H9 (cell line): ENCODE data around the gene UNK. TPM values are rescaled to one million over a fixed set of nuclear protein-coding genes. Genes with fewer than 3 reads are reported as not detected.

Source experiments
- DNase-seq: peaks from one replicate; pipeline ENCODE4 v3.0.0-alpha.2; 2017
- H2AFZ ChIP-seq: one replicate; pipeline ENCODE4 v1.6.1; 2013; ENCODE audit warnings: mild to moderate bottlenecking, low read length, control low read depth, moderate library complexity
- H2AK5ac ChIP-seq: 2 replicates; pipeline ENCODE4 v1.6.1; 2013; ENCODE audit warnings: low read length, control low read depth, mixed read lengths; ENCODE audit not compliant: insufficient read length
- H2BK120ac ChIP-seq: one replicate; pipeline ENCODE4 v1.6.1; 2013; ENCODE audit warnings: low read depth, mild to moderate bottlenecking, low read length, control low read depth, inconsistent platforms; ENCODE audit not compliant: poor library complexity, severe bottlenecking
- H2BK12ac ChIP-seq: 2 replicates; pipeline ENCODE4 v1.6.1; 2013; ENCODE audit warnings: low read length, control low read depth, mixed read lengths, low read depth; ENCODE audit not compliant: insufficient read length
- H2BK15ac ChIP-seq: 2 replicates; pipeline ENCODE4 v1.6.1; 2013; ENCODE audit warnings: low read depth, low read length, control low read depth
- H2BK20ac ChIP-seq: one replicate; pipeline ENCODE4 v1.6.1; 2013; ENCODE audit warnings: low read depth, mild to moderate bottlenecking, low read length, control low read depth, inconsistent platforms; ENCODE audit not compliant: poor library complexity, severe bottlenecking
- H2BK5ac ChIP-seq: 2 replicates; pipeline ENCODE4 v1.6.1; 2013; ENCODE audit warnings: low read length, control low read depth, mixed read lengths; ENCODE audit not compliant: insufficient read length
- H3K14ac ChIP-seq: 2 replicates; pipeline ENCODE4 v1.6.1; 2013; ENCODE audit warnings: low read length, control low read depth; ENCODE audit not compliant: insufficient read depth
- H3K18ac ChIP-seq: 2 replicates; pipeline ENCODE4 v1.6.1; 2013; ENCODE audit warnings: low read depth, mild to moderate bottlenecking, mixed read lengths, low read length, control low read depth; ENCODE audit not compliant: insufficient read length
- H3K23ac ChIP-seq: 2 replicates; pipeline ENCODE4 v1.6.1; 2013; ENCODE audit warnings: low read length, control low read depth, mixed read lengths, low read depth; ENCODE audit not compliant: insufficient read length
- H3K23me2 ChIP-seq: 2 replicates; pipeline ENCODE4 v1.6.1; 2013; ENCODE audit warnings: low read depth, mild to moderate bottlenecking, mixed read lengths, low read length, control low read depth; ENCODE audit not compliant: insufficient read length, poor library complexity, severe bottlenecking
- H3K27ac ChIP-seq: 2 replicates; pipeline ENCODE4 v1.5.1; 2013; ENCODE audit warnings: low read length, control low read depth, mixed read lengths, low read depth; ENCODE audit not compliant: insufficient read length
- H3K27me3 ChIP-seq: 2 replicates; pipeline ENCODE4 v1.6.1; 2013; ENCODE audit warnings: low read length, control low read depth, inconsistent platforms; ENCODE audit not compliant: insufficient read depth
- H3K4ac ChIP-seq: 2 replicates; pipeline ENCODE4 v1.6.1; 2013; ENCODE audit warnings: low read depth, mild to moderate bottlenecking, control low read depth, inconsistent platforms, low read length, moderate library complexity
- H3K4me1 ChIP-seq: 2 replicates; pipeline ENCODE4 v1.6.1; 2013; ENCODE audit warnings: low read length, control low read depth, inconsistent platforms; ENCODE audit not compliant: insufficient read depth
- H3K4me2 ChIP-seq: 2 replicates; pipeline ENCODE4 v1.6.1; 2013; ENCODE audit warnings: low read length, control low read depth, mixed read lengths; ENCODE audit not compliant: insufficient read length, insufficient read depth
- H3K56ac ChIP-seq: 2 replicates; pipeline ENCODE4 v1.6.1; 2013; ENCODE audit warnings: low read depth, mild to moderate bottlenecking, mixed read lengths, low read length, control low read depth; ENCODE audit not compliant: insufficient read length
- H3K79me1 ChIP-seq: 2 replicates; pipeline ENCODE4 v1.6.1; 2013; ENCODE audit warnings: low read depth, mild to moderate bottlenecking, moderate library complexity, low read length, control low read depth, inconsistent platforms; ENCODE audit not compliant: insufficient read depth, poor library complexity, severe bottlenecking
- H3K79me2 ChIP-seq: 2 replicates; pipeline ENCODE4 v1.6.1; 2013; ENCODE audit warnings: low read length, control low read depth, inconsistent platforms; ENCODE audit not compliant: insufficient read depth
- H3K9ac ChIP-seq: 2 replicates; pipeline ENCODE4 v1.6.1; 2013; ENCODE audit warnings: low read length, control low read depth, mixed read lengths; ENCODE audit not compliant: insufficient read length; ENCODE audit errors: extremely low read depth
- H3K9me3 ChIP-seq: one replicate; pipeline ENCODE4 v1.6.1; 2013; ENCODE audit warnings: low read depth, low read length, inconsistent platforms; ENCODE audit not compliant: control insufficient read depth
- H3T11ph ChIP-seq: one replicate; pipeline ENCODE4 v1.6.1; 2013; ENCODE audit warnings: mild to moderate bottlenecking, low read length, control low read depth, inconsistent platforms
- H4K20me1 ChIP-seq: one replicate; pipeline ENCODE4 v1.6.1; 2013; ENCODE audit not compliant: control insufficient read depth, insufficient read length, insufficient read depth
- H4K5ac ChIP-seq: 2 replicates; pipeline ENCODE4 v1.6.1; 2013; ENCODE audit warnings: low read depth, mild to moderate bottlenecking, mixed read lengths, low read length, control low read depth; ENCODE audit not compliant: insufficient read length
- H4K8ac ChIP-seq: replicated peaks from 2 replicates; pipeline ENCODE4 v1.6.1; 2013; ENCODE audit warnings: low read length, control low read depth, mixed read lengths, low read depth; ENCODE audit not compliant: insufficient read length
- H4K91ac ChIP-seq: 2 replicates; pipeline ENCODE4 v1.6.1; 2013; ENCODE audit warnings: low read depth, mild to moderate bottlenecking, moderate library complexity, mixed read lengths, low read length, control low read depth; ENCODE audit not compliant: insufficient read length
- H3K27ac Mint-ChIP-seq, 3 experiments: 2 replicates in 2 of 3; 3 replicates in 1 of 3; pipeline ENCODE4 v1.8.0; 2020 to 2021; ENCODE audit warnings: mixed read lengths in 3 of 3, mild to moderate bottlenecking in 1 of 3, moderate library complexity in 1 of 3
- H3K27me3 Mint-ChIP-seq: 2 replicates; pipeline ENCODE4 v1.8.0; 2021; ENCODE audit warnings: low read depth, mild to moderate bottlenecking, moderate library complexity, mixed read lengths
- H3K36me3 Mint-ChIP-seq, 3 experiments: 2 replicates in 2 of 3; 3 replicates in 1 of 3; pipeline ENCODE4 v1.8.0; 2020 to 2021; ENCODE audit warnings: low read depth in 3 of 3, mixed read lengths in 3 of 3; ENCODE audit not compliant: insufficient read depth in 1 of 3
- H3K4me1 Mint-ChIP-seq, 2 experiments: 2 replicates each; pipeline ENCODE4 v1.8.0; 2020; ENCODE audit warnings: mixed read lengths in 2 of 2
- H3K4me3 Mint-ChIP-seq, 2 experiments: 2 replicates in 1 of 2; 3 replicates in 1 of 2; pipeline ENCODE4 v1.8.0; 2020 to 2021; ENCODE audit warnings: mild to moderate bottlenecking in 2 of 2, mixed read lengths in 2 of 2, moderate library complexity in 1 of 2
- H3K9me3 Mint-ChIP-seq, 2 experiments: 2 replicates in 1 of 2; 3 replicates in 1 of 2; pipeline ENCODE4 v1.8.0; 2020; ENCODE audit warnings: mild to moderate bottlenecking in 2 of 2, mixed read lengths in 2 of 2, moderate library complexity in 1 of 2
- WGBS: extraction: QIAGEN DNeasy Blood & Tissue Kit; methylation state at CpG from one replicate; pipeline ENCODE4 v1.1.7; 2013; ENCODE audit warnings: missing lambda C conversion rate, low lambda C conversion rate, mixed read lengths; ENCODE audit not compliant: insufficient read length; ENCODE audit errors: extremely low coverage; 5-methylcytosine and 5-hydroxymethylcytosine counted together
- total RNA-seq: library from RNA; stranded (reverse); gene quantifications from 2 replicates; pipeline ENCODE4 v1.2.1, GENCODE V29; 2021
- TF ChIP-seq, protein P1 (sequence below): fragments of 200-600 bp; sonication (generic); conservative IDR thresholded peaks from 3 replicates; pipeline ENCODE4 v1.8.0; 2021; ENCODE audit warnings: antibody characterized with exemption, mild to moderate bottlenecking

Gene UNK
- total RNA-seq, 1 experiment from 2014 or later = 36.4 TPM

DNA sequence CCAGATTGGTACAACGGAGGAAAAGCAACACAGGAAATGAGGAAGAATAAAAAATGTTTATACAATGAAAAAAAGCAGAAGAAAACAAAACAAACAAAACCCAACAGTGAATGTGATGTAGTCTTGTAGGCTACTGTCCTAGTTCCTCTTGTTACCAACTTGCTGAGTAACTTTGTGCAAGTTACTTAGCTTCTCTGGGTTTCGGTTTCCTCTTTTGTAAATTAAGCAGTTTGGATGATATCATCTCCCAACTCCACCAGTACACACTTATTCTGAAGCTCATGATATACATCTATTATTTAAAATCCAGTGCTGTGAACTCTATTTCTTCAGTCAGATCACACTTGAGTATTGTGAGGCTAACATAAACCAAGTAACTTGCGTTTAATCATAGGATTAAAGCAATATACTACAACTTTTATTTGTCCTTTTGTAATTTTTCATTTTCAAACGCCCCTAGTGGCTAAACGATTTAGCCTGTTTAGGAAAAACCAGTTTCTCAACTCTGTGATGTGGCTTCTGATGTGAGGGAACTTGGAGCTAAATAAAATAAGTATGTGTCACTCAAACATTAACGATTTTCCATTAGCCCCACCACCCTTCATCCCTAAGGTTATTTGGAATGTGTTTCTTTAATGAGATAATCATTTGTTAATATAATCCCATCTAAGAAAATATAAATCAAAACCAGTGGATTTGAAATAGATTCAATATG is 1.4 kb upstream of the UNK start:
- Histone ChIP-seq H3K4me2 (no peak overlapping the region), H2BK120ac (no peak overlapping the region), H3K27ac (no peak overlapping the region), H3K79me1 (no peaks in the 10 kb centered on the region), H4K20me1 (no peaks in the 10 kb centered on the region), H3K27me3 (no peaks in the 10 kb centered on the region), H3K9ac (no peak overlapping the region), H3K79me2 (peaks cover 21% of the 10 kb centered on the region; the same call in 1 of the 2 replicates), H2BK15ac (no peak overlapping the region), H3K4me1 (peaks cover 2% of the 10 kb centered on the region; the same call in 1 of the 2 replicates), H2BK12ac (no peak overlapping the region), H2BK5ac (no peak overlapping the region), H3K18ac (no peak overlapping the region), H2AFZ (no peak overlapping the region), H3K23ac (no peak overlapping the region), H3K9me3 (no peaks in the 10 kb centered on the region), H3K56ac (no peak overlapping the region), H3T11ph (no peak overlapping the region), H3K14ac (no peak overlapping the region), H2AK5ac (no peak overlapping the region), H4K5ac (no peak overlapping the region), H3K4ac (no peak overlapping the region), H4K91ac (no peak overlapping the region), H4K8ac (no peak overlapping the region), H2BK20ac (no peak overlapping the region), H3K23me2 (peaks cover 13% of the 10 kb centered on the region)
- Mint-ChIP-seq H3K4me3 (peak overlapping the region in 1 of 2 experiments; percentile 95; a peak in 1 of 5 replicates), H3K36me3 (peaks cover 11 to 17% (median 13%) of the 10 kb centered on the region in 3 experiments), H3K27ac (peak overlapping the region in 1 of 3 experiments; percentile 87; a peak in 2 of 7 replicates), H3K4me1 (peaks cover 34 to 39% of the 10 kb centered on the region in 2 experiments), H3K27me3 (peaks cover 2% of the 10 kb centered on the region; the same call in 1 of the 2 replicates), H3K9me3 (peaks cover 2 to 3% of the 10 kb centered on the region in 2 experiments; a peak in 3 of 5 replicates)
- DNase-seq = no peak
- WGBS = no CpG with 5 or more reads among the region's 6 CpGs
- TF ChIP-seq, protein P1, sequence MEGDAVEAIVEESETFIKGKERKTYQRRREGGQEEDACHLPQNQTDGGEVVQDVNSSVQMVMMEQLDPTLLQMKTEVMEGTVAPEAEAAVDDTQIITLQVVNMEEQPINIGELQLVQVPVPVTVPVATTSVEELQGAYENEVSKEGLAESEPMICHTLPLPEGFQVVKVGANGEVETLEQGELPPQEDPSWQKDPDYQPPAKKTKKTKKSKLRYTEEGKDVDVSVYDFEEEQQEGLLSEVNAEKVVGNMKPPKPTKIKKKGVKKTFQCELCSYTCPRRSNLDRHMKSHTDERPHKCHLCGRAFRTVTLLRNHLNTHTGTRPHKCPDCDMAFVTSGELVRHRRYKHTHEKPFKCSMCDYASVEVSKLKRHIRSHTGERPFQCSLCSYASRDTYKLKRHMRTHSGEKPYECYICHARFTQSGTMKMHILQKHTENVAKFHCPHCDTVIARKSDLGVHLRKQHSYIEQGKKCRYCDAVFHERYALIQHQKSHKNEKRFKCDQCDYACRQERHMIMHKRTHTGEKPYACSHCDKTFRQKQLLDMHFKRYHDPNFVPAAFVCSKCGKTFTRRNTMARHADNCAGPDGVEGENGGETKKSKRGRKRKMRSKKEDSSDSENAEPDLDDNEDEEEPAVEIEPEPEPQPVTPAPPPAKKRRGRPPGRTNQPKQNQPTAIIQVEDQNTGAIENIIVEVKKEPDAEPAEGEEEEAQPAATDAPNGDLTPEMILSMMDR = peak; percentile 73
